ENCODE measurements around the gene USP5. TPM values are rescaled to one million over a fixed set of nuclear protein-coding genes. Genes with fewer than 3 reads are reported as not detected.

Gene USP5
- total RNA-seq, 4 donors from 2014 or later: 22.3 to 46.7 (median 34.4) TPM

DNA sequence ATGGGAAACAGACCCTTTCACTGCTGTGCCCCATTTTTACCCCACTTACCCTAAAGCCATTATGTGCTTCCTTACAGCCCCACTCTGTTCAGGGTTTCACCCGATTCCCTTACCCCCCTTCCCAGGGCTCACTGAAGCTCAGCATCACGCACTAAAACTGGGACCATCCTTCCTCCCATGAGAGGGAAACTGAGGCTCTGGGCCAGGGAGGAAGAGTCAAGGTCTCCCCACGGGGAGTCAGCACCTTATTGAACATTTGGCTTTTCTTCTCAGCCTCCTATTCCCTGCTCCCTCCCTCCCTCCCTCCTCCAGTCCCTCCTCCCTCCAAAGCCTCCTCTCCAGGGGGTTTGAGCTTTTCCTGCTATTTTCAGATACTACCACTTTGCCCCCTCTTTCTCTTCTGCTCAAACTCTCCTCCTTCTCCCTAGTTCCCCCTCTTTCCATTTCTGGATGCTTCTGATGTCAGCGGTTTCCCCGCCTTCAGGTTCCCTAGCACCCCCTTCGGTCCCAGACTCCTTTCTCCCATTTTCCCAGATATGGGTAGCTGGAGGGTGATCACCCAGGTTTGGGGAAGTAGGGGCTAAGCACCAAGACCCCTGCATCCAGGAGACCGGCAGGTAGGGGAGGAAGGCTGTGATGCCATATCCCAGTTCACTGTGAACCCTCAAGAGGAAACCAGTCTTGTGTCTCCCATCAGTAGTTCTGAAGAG, 29.4 kb upstream of the USP5 start:
- TF ChIP-seq, protein P1, sequence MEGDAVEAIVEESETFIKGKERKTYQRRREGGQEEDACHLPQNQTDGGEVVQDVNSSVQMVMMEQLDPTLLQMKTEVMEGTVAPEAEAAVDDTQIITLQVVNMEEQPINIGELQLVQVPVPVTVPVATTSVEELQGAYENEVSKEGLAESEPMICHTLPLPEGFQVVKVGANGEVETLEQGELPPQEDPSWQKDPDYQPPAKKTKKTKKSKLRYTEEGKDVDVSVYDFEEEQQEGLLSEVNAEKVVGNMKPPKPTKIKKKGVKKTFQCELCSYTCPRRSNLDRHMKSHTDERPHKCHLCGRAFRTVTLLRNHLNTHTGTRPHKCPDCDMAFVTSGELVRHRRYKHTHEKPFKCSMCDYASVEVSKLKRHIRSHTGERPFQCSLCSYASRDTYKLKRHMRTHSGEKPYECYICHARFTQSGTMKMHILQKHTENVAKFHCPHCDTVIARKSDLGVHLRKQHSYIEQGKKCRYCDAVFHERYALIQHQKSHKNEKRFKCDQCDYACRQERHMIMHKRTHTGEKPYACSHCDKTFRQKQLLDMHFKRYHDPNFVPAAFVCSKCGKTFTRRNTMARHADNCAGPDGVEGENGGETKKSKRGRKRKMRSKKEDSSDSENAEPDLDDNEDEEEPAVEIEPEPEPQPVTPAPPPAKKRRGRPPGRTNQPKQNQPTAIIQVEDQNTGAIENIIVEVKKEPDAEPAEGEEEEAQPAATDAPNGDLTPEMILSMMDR (IDR thresholded peaks at IDR 0.05; ENCODE audit: low read depth): no peak

DNA sequence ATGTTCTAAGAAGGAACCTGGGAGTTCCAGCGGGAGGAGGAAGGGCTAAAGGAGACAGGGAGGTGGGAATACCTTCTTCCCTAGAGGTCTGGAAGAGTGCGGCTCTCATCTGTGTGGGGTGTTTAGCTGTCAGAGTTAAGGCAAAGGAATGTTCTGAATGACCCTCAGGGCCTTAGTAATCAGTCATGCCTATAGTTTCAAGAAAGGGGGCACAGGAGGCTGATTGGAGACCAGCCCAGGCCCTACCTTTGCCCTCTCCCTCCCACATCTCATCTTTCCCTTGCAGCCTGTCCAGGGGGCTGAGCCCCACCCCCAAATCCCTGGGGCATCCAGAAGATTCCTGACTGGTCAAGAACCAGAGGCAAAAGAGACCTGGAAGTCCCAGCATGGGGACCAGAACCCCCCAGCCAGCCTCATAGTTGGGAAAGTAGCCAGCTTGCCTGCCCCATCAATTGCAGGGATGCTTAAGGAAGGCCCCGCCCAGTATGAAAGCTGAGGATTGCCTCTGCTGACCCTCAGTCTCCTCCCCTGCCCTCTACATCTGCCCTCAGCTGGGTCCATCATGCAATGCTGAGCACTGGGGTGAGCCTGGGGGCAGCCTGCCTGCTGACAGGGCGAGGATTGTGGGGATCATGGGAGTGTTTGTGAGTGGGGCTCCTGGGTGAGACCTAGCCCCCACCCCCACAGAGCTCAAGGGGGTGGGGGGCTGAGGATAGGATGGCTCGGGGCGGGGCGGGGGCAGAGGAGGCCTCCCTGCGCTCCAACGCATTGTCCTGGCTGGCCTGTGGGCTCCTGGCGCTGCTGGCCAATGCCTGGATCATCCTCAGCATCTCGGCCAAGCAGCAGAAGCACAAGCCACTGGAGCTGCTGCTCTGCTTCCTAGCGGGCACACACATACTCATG, 28.5 kb upstream of the USP5 start:
- TF ChIP-seq, protein P1 (IDR thresholded peaks at IDR 0.05; ENCODE audit: low read depth): no peak

GRCh38 chr12:6824085-6824775, 27.7 kb upstream of the USP5 start:
- TF ChIP-seq, protein P1 (IDR thresholded peaks at IDR 0.05; ENCODE audit: low read depth): no peak

DNA sequence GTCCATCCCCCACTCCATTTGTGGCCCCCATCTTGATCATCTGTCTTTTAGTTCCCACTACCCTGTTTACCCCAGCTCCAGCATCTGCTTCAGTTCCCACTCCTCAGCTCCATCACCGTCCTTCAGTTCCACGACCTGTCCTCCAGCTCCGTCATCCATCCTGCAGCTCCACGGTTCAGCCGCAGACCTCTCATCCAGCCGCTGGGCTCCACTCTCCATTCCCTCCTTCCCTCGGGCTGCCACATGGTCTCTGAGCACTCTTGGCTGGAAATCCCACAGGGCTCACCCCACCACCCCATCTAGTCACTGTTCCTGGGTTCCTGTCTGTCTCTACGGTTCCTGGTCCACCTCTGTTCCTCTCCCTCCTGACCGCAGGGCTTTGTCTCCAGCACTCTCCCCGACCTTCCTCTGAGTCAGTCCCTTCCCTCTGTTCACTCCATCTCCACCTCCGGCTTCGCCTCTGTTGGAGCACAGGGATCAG, 27.0 kb upstream of the USP5 start:
- TF ChIP-seq, protein P1 (IDR thresholded peaks at IDR 0.05; ENCODE audit: low read depth): no peak

- TF ChIP-seq, protein P1 (IDR thresholded peaks at IDR 0.05; ENCODE audit: low read depth): no peak
Measured at GRCh38 chr12:6825398-6826124, 26.4 kb upstream of the USP5 start.

DNA sequence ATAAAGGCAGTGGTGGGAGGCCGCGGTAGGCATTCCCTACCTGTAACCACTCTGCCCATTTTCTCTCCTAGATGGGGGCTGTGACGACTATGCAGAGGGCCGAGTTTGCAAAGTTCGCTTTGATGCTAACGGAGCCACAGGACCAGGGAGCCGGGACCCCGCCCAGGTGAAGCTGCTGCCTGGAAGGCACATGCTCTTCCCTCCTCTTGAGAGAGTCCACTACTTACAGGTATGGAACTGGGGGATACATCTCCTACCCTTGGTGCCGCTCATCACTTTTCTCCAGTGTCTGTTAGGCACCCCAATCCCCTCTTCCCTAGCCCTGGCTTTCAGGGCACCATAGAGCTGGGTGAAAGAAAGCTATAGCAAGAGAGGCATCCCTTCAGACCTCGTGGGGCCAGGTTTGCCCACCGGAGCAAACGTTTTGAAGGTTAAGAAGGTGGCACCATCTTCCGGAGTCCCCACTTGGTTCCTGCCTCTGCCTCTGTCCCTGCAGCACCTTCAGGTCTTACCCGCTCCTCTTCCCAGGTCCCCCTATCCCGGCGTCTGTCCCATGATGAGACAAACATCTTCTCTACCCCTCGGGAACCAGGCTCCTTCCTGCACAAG, 25.7 kb upstream of the USP5 start:
- TF ChIP-seq, protein P1 (IDR thresholded peaks at IDR 0.05; ENCODE audit: low read depth): no peak

Data from subcutaneous adipose tissue (tissue), 4 donors.